Esophagus muscularis mucosa (tissue), 4 donors: ENCODE measurements around the gene ABHD8. TPM values are rescaled to one million over a fixed set of nuclear protein-coding genes. Genes with fewer than 3 reads are reported as not detected.

Experiments
- DNase-seq: peaks from one replicate; pipeline ENCODE4 v3.0.0-alpha.2; 2017; ENCODE audit errors: extremely low spot score
- H3K27ac ChIP-seq, 4 donors: fragments of 200-600 bp; sonication (generic); replicated peaks in 1 of 4; 1 replicate in 3 of 4; 2 replicates in 1 of 4; pipeline ENCODE4 v1.5.1; 2016 to 2019; ENCODE audit warnings: mild to moderate bottlenecking in 1 of 4
- H3K27me3 ChIP-seq, 4 donors: fragments of 200-600 bp; sonication (generic); one replicate each; pipeline versions ENCODE4 v1.5.1 to v1.6.0; 2016 to 2019
- H3K36me3 ChIP-seq, 4 donors: fragments of 200-600 bp; sonication (generic); one replicate each; pipeline ENCODE4 v1.5.1; 2016 to 2019
- H3K4me1 ChIP-seq, 4 donors: fragments of 200-600 bp; sonication (generic); one replicate each; pipeline ENCODE4 v1.5.1; 2016 to 2019
- H3K4me3 ChIP-seq, 4 donors: fragments of 200-600 bp; sonication (generic); 1 replicate in 2 of 4; 2 replicates in 2 of 4; pipeline ENCODE4 v1.5.1; 2016 to 2019; ENCODE audit warnings: mild to moderate bottlenecking in 4 of 4, moderate library complexity in 1 of 4
- H3K9me3 ChIP-seq, 4 donors: fragments of 200-600 bp; sonication (generic); 1 replicate in 3 of 4; 2 replicates in 1 of 4; pipeline ENCODE4 v1.5.1; 2016 to 2019
- CTCF ChIP-seq, 3 experiments: fragments of 200-600 bp in 2 of 3; fragments of 450-650 bp in 1 of 3; sonication (generic) in 2 of 3; IDR thresholded peaks; one replicate each; pipeline ENCODE4 v1.5.1; 2017 to 2019; ENCODE audit warnings: antibody characterized with exemption in 3 of 3, mild to moderate bottlenecking in 2 of 3, moderate library complexity in 1 of 3
- EP300 ChIP-seq: sonication (generic); formaldehyde crosslinking; IDR thresholded peaks from one replicate; pipeline ENCODE4 v1.6.1; 2017; ENCODE audit warnings: antibody characterized with exemption
- POLR2A ChIP-seq: fragments of 450-650 bp; IDR thresholded peaks from one replicate; pipeline ENCODE4 v1.6.1; 2017; ENCODE audit warnings: antibody characterized with exemption, moderate library complexity, mild to moderate bottlenecking, low read depth
- POLR2AphosphoS5 ChIP-seq, 2 donors: sonication (generic); formaldehyde crosslinking; IDR thresholded peaks; one replicate each; pipeline ENCODE4 v1.6.1; 2017; ENCODE audit warnings: antibody characterized with exemption in 2 of 2
- WGBS: methylation state at CpG from one replicate; pipeline ENCODE4 v1.1.5; 2018; 5-methylcytosine and 5-hydroxymethylcytosine counted together
- intact Hi-C: fragments of 100-400 bp; cut with DNase I; formaldehyde crosslinking; loops from one replicate; pipeline ENCODE4 v1.15.1; 2023
- total RNA-seq, 4 donors: library from RNA; depleted of rRNA; stranded (reverse); fragments of >200 nt; gene quantifications; one replicate each; pipeline versions ENCODE4 v1.1.0 to v1.2.1, GENCODE V29; 2016

The ABHD8 gene
- total RNA-seq, 4 donors from 2014 or later: 14.7 to 35.4 (median 28.1) TPM

GRCh38 chr19:17325133-17325532, 21.9 kb upstream of the ABHD8 start:
- no peak for DNase-seq
- TF ChIP-seq POLR2A (no peak), EP300 (no peak), POLR2AphosphoS5 (IDR thresholded peaks at IDR 0.05) (no peak), CTCF (IDR thresholded peaks at IDR 0.05) (no peak)
- Histone ChIP-seq H3K36me3 (peaks cover 14 to 47% (median 32%) of the 10 kb centered on the region in 4 donors), H3K27ac (no peak overlapping the region), H3K27me3 (peaks cover 0 to 20% (median 2%) of the 10 kb centered on the region in 4 donors), H3K4me3 (no peak overlapping the region), H3K4me1 (peaks cover 6 to 68% (median 59%) of the 10 kb centered on the region in 4 donors), H3K9me3 (no peaks in the 10 kb centered on the region)
- intact Hi-C loops: no loop called here
- WGBS: 100% methylated on average over 10 of the region's 20 CpGs

GRCh38 chr19:17324357-17325114, 21.3 kb upstream of the ABHD8 start:
- TF ChIP-seq EP300 (no peak), CTCF (IDR thresholded peaks at IDR 0.05) (no peak), POLR2A (no peak), POLR2AphosphoS5 (IDR thresholded peaks at IDR 0.05) (no peak)
- 94% methylated on average over 9 of the region's 28 CpGs for WGBS
- Histone ChIP-seq H3K27ac (no peak overlapping the region), H3K4me3 (no peak overlapping the region), H3K27me3 (peaks cover 0 to 14% (median 2%) of the 10 kb centered on the region in 4 donors), H3K4me1 (peaks cover 6 to 65% (median 58%) of the 10 kb centered on the region in 4 donors), H3K36me3 (peaks cover 20 to 48% (median 36%) of the 10 kb centered on the region in 4 donors), H3K9me3 (no peaks in the 10 kb centered on the region)
- no peak for DNase-seq
- intact Hi-C loops: no loop called here

- TF ChIP-seq POLR2A (no peak), POLR2AphosphoS5 (IDR thresholded peaks at IDR 0.05) (no peak), EP300 (no peak), CTCF (IDR thresholded peaks at IDR 0.05) (no peak)
- H3K27ac ChIP-seq: no peak overlapping the region
- H3K4me3 ChIP-seq: peak overlapping the region in 1 of 4 donors; percentile 37
- no CpG with 5 or more reads among the region's 7 CpGs for WGBS
- H3K36me3 ChIP-seq: peaks cover 23 to 54% (median 40%) of the 10 kb centered on the region in 4 donors
- peaks cover 4 to 59% (median 52%) of the 10 kb centered on the region in 4 donors for H3K4me1 ChIP-seq
- peaks cover 0 to 9% (median under 1%) of the 10 kb centered on the region in 4 donors for H3K27me3 ChIP-seq
- no peak for DNase-seq
- intact Hi-C loops: no loop called here
- no peaks in the 10 kb centered on the region for H3K9me3 ChIP-seq
Measured at GRCh38 chr19:17323964-17324332, 20.7 kb upstream of the ABHD8 start.

DNA sequence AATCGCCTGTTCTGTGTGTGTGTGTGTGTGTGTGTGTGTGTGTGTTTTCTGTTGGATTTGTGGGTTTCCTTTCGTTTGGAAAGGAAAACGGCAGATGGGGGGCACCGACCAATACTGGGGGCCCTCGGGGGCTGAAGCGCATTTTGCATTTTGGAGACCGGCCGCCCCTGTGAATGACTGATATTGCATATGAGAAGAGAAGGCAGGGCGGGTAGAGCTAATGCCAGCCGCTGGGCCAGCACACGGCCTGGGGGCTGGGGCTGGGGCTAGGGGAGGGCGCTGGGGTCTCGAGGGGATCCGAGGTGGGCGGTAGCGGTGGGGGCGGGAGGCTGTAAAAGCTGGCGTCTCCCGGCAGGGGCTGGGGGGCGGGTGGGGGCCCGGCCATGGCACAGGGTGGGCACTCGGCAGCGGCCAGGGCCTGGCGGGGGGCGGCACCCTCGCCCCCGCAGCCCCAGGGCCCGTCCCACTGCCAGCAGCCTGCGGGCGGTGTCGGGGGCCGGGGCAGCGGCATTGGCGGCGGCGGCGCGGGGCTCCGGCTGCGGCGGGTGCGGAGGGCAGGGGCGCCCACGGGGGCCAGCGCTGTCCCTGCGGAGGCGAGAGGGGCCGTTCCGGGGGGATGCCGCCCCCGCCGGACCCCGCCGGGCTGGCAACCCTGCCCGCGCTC, 20.2 kb upstream of the ABHD8 start:
- H3K27ac ChIP-seq: no peak overlapping the region
- 41% methylated on average over 9 of the region's 56 CpGs for WGBS

More for the DNA sequence above, 20.2 kb upstream of the ABHD8 start:
- Histone ChIP-seq H3K36me3 (peaks cover 23 to 59% (median 44%) of the 10 kb centered on the region in 4 donors), H3K9me3 (no peaks in the 10 kb centered on the region), H3K27me3 (peaks cover 0 to 3% (median 0%) of the 10 kb centered on the region in 4 donors), H3K4me3 (peak overlapping the region in 1 of 4 donors; percentile 37), H3K4me1 (peaks cover 3 to 54% (median 47%) of the 10 kb centered on the region in 4 donors)
- intact Hi-C loops: no loop called here
- no peak for DNase-seq
- TF ChIP-seq EP300 (no peak), POLR2A (no peak), CTCF (IDR thresholded peaks at IDR 0.05) (no peak), POLR2AphosphoS5 (IDR thresholded peaks at IDR 0.05) (no peak)
